Ascending aorta (tissue), 2 donors: Measurements from ENCODE around the gene UQCRHL. TPM values are rescaled to one million over a fixed set of nuclear protein-coding genes. Genes with fewer than 3 reads are reported as not detected.
A peak's percentile ranks its signal among the peaks of the same experiment; 100 is the strongest.

Source experiments
- DNase-seq, 2 donors: peaks; one replicate each; pipeline ENCODE4 v3.0.0-alpha.2; 2019; ENCODE audit warnings: low spot score in 2 of 2
- H3K27ac ChIP-seq, 2 donors: fragments of 200-600 bp; sonication (generic); one replicate each; pipeline ENCODE4 v1.5.1; 2016 to 2017; ENCODE audit warnings: mild to moderate bottlenecking in 1 of 2
- H3K27me3 ChIP-seq: fragments of 200-600 bp; sonication (generic); one replicate; pipeline ENCODE4 v1.5.1; 2017
- H3K36me3 ChIP-seq, 2 donors: fragments of 200-600 bp; sonication (generic); one replicate each; pipeline ENCODE4 v1.5.1; 2016
- H3K4me1 ChIP-seq, 2 donors: fragments of 200-600 bp; sonication (generic); one replicate each; pipeline ENCODE4 v1.5.1; 2016 to 2017; ENCODE audit warnings: mild to moderate bottlenecking in 1 of 2
- H3K4me3 ChIP-seq, 2 donors: fragments of 200-600 bp; sonication (generic); one replicate each; pipeline ENCODE4 v1.5.1; 2016 to 2017; ENCODE audit warnings: mild to moderate bottlenecking in 1 of 2
- H3K9me3 ChIP-seq, 2 donors: fragments of 200-600 bp; sonication (generic); one replicate each; pipeline ENCODE4 v1.5.1; 2016
- intact Hi-C: fragments of 100-400 bp; cut with DNase I; formaldehyde crosslinking; loops from one replicate; pipeline ENCODE4 v1.15.1; 2023
- total RNA-seq: library from RNA; depleted of rRNA; stranded (reverse); fragments of >200 nt; gene quantifications from one replicate; pipeline ENCODE4 v1.1.0, GENCODE V29; 2016
- TF ChIP-seq, protein P1 (sequence below), 3 experiments: fragments of 200-600 bp in 2 of 3; fragments of 450-650 bp in 1 of 3; sonication (generic) in 2 of 3; IDR thresholded peaks; one replicate each; pipeline ENCODE4 v1.5.1; 2016 to 2019; ENCODE audit warnings: antibody characterized with exemption in 3 of 3, mild to moderate bottlenecking in 1 of 3, moderate library complexity in 1 of 3

Gene UQCRHL
- total RNA-seq, 1 donor from 2014 or later, result not detected

DNA sequence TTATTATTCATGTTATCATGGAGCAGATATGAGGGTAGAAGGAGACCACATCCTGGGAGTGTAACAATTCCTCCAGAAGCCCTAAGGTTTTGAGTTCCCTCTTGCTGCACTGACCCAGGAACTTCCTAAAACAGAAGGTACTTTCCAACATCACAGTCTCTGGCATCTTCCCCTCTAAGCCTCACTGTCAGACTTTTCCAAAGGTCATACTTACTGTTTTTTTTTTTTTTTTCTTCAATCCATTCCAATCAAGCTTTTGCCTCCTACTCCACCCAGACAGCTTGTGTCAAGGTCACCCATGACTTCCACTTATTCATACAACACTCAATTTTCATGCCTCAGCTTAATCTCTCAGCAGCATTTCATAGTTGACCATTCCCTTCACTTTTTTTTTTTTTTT is 18.4 kb upstream of the UQCRHL start:
- no peaks in the 10 kb centered on the region for H3K9me3 ChIP-seq
- no peaks in the 10 kb centered on the region for H3K27me3 ChIP-seq
- no peak for DNase-seq
- H3K4me3 ChIP-seq, result no peak overlapping the region
- H3K36me3 ChIP-seq, result no peaks in the 10 kb centered on the region
- TF ChIP-seq, protein P1, sequence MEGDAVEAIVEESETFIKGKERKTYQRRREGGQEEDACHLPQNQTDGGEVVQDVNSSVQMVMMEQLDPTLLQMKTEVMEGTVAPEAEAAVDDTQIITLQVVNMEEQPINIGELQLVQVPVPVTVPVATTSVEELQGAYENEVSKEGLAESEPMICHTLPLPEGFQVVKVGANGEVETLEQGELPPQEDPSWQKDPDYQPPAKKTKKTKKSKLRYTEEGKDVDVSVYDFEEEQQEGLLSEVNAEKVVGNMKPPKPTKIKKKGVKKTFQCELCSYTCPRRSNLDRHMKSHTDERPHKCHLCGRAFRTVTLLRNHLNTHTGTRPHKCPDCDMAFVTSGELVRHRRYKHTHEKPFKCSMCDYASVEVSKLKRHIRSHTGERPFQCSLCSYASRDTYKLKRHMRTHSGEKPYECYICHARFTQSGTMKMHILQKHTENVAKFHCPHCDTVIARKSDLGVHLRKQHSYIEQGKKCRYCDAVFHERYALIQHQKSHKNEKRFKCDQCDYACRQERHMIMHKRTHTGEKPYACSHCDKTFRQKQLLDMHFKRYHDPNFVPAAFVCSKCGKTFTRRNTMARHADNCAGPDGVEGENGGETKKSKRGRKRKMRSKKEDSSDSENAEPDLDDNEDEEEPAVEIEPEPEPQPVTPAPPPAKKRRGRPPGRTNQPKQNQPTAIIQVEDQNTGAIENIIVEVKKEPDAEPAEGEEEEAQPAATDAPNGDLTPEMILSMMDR (IDR thresholded peaks at IDR 0.05), result no peak
- intact Hi-C loops, result no loop called here
- H3K27ac ChIP-seq, result peak overlapping the region; percentile 23 to 56
- peaks cover 3 to 4% of the 10 kb centered on the region in 2 donors for H3K4me1 ChIP-seq

DNA sequence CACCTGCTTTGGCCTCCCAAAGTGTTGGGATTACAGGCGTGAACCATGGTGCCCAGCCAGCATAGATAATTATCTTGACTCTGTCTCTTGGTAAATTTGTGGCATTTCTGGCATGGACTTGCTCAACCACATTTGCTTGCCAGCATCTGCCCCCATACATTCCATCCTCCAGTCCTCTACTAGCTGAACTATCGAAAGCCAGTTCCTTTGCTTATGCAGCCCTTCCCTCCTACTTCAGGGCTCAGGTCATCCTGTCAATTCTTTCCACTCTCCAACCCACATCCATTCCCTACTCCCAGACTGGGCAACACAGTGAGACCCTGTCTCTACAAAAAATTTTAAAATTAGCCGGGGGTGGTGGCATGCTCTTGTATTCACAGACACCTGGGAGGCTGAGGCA is 13.0 kb upstream of the UQCRHL start:
- Histone ChIP-seq H3K4me3 (no peak overlapping the region), H3K9me3 (no peaks in the 10 kb centered on the region), H3K36me3 (no peaks in the 10 kb centered on the region), H3K27ac (no peak overlapping the region), H3K4me1 (peaks cover 0 to 15% of the 10 kb centered on the region in 2 donors), H3K27me3 (no peaks in the 10 kb centered on the region)
- intact Hi-C loops, result loop anchor here (5.0 kb wide), 1 partner anchor 47 kb away; no protein-coding TSS in a partner anchor
- TF ChIP-seq, protein P1 (IDR thresholded peaks at IDR 0.05), result no peak
- DNase-seq, result no peak

DNA sequence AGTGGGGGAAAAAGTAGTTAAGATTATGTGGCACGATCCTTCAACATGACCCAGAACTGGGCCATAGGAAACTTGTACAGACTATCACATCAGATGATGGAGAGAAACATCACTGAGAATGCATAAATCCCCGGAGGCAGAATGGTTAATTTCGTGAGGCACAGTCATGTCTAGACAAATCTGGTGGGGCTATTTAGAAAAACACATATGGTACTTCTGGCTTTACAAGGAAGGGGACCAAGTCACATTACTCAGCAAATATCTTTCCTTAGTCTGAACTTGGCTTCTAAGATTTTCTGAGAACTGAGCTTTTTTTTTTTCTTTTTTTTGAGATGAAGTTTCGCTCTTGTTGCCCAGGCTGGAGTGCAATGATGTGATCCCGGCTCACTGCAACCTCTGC is 9.2 kb upstream of the UQCRHL start:
- TF ChIP-seq, protein P1 (IDR thresholded peaks at IDR 0.05), result no peak
- H3K9me3 ChIP-seq, result no peaks in the 10 kb centered on the region
- H3K4me3 ChIP-seq, result no peak overlapping the region
- H3K4me1 ChIP-seq, result peaks cover 5 to 22% of the 10 kb centered on the region in 2 donors
- H3K36me3 ChIP-seq, result no peaks in the 10 kb centered on the region
- H3K27me3 ChIP-seq, result no peaks in the 10 kb centered on the region
- DNase-seq, result no peak
- intact Hi-C loops, result loop anchor here (5.0 kb wide), 1 partner anchor 66 kb away; no protein-coding TSS in a partner anchor
- peak overlapping the region; percentile 25 to 55 for H3K27ac ChIP-seq

GRCh38 chr1:15810073-15810472 is 2.6 kb upstream of the UQCRHL start:
- intact Hi-C loops, result no loop called here
- Histone ChIP-seq H3K36me3 (no peaks in the 10 kb centered on the region), H3K4me1 (peaks cover 11 to 28% of the 10 kb centered on the region in 2 donors)

DNA sequence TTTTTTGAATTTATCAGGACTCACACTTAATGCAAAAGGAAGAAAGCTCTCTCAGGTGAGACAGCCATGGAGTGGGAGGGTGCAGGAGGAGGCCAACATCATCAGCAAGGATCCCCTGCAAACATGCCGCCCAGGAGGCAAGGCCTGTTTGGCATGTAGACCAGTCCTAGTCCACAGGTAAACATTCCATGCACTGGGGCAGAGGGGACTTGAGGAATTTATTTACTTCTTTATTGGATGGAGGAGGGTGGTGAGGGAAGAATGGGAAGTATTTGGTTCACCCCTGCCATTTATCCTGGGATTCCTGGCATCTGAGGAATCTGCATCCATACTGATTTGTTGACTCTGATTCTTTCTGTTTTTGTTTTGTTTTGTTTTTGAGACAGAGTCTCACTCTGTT is 1.5 kb upstream of the UQCRHL start:
- no peaks in the 10 kb centered on the region for H3K36me3 ChIP-seq
- H3K9me3 ChIP-seq, result no peaks in the 10 kb centered on the region
- TF ChIP-seq, protein P1 (IDR thresholded peaks at IDR 0.05), result no peak
- DNase-seq, result no peak
- H3K4me3 ChIP-seq, result no peak overlapping the region
- intact Hi-C loops, result no loop called here
- H3K27me3 ChIP-seq, result no peaks in the 10 kb centered on the region
- peaks cover 11 to 28% of the 10 kb centered on the region in 2 donors for H3K4me1 ChIP-seq
- H3K27ac ChIP-seq, result peak overlapping the region; percentile 78 to 81

More at GRCh38 chr1:15810073-15810472, 2.6 kb upstream of the UQCRHL start:
- Histone ChIP-seq H3K4me3 (no peak overlapping the region), H3K9me3 (no peaks in the 10 kb centered on the region), H3K27me3 (no peaks in the 10 kb centered on the region), H3K27ac (peak overlapping the region; percentile 78 to 81)
- TF ChIP-seq, protein P1 (IDR thresholded peaks at IDR 0.05), result no peak
- no peak for DNase-seq

DNA sequence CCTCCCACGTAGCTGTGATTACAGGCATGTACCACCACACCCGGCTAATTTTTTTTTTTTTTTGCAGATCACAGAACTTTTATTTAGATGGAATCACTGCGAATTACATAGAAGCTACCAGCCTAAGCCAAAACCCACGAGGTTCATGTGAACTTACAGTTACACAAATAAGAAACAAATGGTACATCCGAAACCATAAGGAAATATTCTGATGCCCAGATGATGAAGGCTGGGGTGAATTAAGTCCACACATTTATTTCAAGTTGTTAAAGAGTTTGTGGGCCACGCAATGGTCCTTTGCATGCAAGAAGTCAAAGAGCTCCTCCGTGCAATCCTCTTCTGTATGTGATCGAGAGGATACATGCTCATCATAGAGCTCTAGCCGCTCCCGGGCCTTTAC is 328 bp downstream of the UQCRHL start:
- no peak for DNase-seq
- Histone ChIP-seq H3K4me3 (no peak overlapping the region), H3K4me1 (peaks cover 5 to 20% of the 10 kb centered on the region in 2 donors), H3K27me3 (no peaks in the 10 kb centered on the region), H3K9me3 (no peaks in the 10 kb centered on the region), H3K27ac (no peak overlapping the region), H3K36me3 (no peaks in the 10 kb centered on the region)
- intact Hi-C loops, result no loop called here
- TF ChIP-seq, protein P1 (IDR thresholded peaks at IDR 0.05), result no peak
